ENCODE data around the gene DPP10.
"Not testable (repeated sequence)": the region's sequence is repeated elsewhere in the genome, so short reads cannot be mapped to it uniquely, and the experiment has no call there.

DPP10 gene

DNA sequence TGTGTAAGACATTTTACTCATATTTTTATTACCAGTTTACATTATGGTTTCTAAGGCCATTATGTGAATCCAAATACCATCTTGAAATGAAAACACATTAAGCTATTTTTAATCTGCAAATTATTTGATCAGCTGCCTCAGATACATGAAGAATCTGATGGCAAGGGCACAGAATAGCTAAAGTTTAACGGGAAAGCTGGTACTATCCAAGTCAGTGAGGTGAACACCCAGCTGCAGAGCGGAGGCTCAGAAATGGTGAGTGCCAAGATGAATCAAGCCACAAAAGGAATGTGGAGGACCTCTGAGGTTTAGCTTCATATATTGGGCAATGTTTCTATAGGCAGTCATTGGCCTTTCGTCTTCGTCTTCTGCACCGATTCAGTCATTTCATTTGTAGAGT, 75.1 kb downstream of the DPP10 start:
- DNase-seq, result no peak

DNA sequence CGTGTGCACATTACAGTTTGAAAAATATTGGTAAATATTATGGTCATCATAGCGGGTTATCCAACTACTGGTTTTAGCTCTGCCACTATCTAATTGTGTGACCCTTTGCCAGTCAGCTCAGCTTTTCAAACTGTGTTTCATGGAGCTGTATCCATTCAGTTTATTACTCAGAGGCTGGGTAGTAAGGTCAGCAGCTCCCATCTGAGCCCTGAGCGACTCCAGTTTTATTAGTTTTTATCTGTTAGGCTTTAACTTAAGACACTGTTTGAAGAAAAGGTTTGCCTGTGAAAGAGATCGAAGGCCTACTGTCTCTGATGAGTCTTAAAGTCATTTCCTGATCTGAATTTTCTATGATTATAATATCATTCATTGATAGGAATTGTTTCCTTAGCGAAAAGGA, 76.3 kb downstream of the DPP10 start:
- DNase-seq, result no peak

DNA sequence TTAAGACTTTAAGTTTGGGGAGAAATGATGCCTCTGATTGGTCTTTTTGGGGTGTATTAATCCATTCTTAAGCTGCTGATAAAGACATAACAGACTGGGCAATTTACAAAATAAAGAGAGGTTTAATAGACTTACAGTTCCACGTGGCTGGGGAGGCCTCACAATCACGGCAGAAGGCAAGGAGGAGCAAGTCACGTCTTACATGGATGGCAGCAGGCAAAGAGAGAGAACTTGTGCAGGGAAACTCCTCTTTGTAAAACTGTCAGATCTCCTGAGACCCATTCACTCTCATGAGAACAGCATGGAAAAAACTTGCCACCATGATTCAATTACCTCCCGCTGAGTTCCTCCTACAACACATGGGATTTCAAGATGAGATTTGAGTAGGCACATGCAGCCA, 80.2 kb downstream of the DPP10 start:
- DNase-seq, result not testable (repeated sequence)

DNA sequence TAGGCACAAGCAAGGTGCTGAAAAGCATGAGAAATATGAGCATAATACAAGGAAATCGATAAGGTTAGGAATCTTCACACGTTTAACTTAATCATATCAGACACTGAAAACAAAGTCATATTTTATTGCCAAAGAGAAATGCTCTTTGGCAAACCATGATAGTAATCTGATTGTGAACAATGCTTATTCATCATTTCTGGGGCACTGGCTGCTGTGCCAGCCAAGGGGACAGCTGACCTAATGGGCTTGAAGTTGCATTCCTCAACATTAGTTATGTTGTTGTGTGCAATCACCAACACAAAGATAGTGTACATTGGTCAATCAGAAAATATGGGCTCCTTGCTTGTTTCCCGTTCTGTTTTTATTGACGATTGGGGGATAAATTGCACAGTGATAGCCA, 83.5 kb downstream of the DPP10 start:
- no peak for DNase-seq

DNA sequence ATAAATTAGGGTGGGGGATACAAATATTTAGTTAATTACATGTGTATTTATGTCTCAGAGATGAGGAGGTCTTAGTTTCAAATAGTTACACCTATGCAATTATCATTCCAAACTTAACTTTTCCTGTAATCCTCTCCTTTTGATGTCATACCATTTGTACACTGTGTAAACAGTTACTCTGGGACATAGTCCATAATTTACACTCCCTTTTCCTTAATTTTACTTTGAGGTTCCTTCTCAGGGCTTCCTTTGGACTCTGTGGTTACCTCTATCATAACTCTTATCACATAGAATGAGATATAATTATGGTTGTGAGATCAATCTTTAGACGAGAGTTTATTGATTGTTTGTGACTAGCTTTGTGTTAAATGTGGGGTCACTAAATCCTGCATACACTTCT, 84.4 kb downstream of the DPP10 start:
- DNase-seq, result no peak

DNA sequence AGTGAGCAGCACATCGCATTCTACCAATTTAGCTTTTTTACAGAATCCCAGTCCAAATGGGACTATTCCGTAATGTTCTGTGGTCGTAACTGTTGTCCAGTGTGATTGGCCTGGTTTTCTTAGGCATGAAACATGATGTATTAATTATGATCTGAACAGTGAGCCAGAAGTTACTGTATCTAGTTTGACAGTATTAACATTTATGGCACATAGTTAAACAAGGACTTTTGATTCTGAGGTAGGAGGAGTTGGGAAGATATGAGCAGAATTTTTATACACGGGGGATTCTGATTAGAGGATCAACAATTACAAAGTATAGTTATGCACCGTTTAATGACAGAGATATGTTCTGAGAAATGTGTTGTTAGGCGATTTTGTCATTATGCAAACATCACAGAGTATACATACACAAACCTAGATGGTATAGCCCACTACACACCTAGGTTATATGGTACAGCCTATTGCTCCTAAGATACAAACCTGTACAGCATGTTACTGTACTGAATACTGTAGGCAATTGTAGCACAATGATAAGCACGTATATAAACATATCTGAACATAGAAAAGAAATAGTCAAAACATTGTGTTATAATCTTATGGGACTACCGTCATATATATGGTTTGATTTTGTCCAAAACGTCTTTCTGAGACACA, 85.0 kb downstream of the DPP10 start:
- no peak for DNase-seq

DNA sequence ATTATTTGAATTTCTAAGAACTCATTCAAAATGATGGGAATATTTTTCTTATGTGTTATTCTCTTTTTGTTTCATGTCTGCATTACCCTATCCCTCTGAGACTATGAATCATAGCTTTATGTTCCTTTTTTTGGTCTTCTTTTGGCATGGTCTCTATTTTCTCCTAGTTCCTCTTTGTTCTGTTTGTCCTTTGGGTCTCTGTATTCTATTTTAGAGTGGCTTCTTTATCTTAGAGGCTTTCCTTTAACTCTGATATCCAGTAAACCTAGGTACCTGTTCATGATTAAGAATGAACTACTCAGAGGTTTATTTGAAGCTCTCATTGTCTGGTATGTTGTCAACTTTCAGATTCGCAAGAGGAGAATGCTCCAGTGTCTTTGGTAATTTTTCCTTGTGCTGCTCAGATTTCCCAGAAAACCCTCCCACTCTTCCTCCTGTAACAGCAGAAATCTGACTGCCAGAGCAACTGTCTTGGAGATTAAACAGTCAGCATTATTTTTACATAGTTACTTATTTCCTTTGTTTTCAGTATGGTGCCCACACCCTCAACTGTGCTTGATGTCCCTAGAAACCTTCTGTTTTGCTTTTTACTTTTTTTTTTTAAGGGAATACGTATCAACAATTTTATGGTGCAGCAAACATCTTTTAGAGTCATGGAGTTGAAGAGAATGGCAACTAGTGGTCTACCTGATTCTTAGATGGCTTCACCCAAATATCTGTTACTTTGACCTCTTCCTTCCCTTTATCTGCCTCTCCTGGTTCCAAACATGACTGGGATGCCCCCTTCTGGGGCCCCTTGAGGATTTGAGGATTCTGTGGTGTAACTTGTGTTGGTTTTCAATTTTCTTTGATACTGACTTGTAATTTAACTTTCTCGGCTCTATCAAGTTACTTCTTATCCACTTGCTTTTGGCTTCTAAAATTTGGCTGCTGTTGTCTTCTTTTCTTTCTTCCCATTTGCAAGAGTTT, 92.0 kb downstream of the DPP10 start:
- DNase-seq, result no peak

DNA sequence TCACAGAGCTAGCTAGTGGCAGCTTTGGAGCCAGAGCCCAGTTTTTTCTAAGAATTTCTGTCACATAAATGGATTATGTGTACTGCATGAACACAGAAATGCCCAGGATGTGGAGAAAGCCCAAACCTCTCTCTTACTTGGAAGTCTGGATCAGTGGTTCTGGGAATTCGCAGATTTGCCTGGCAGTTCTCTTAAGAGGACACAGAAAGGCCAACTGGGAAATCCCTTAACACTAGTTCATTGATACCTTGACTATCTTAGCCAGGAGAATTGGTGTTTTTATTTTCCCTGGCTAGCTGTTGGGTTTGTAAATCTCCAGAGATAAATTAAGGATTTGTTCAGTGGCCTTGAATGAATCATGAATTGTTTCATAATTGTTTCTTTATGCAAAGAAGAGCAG, 95.3 kb downstream of the DPP10 start:
- DNase-seq, result no peak

DNA sequence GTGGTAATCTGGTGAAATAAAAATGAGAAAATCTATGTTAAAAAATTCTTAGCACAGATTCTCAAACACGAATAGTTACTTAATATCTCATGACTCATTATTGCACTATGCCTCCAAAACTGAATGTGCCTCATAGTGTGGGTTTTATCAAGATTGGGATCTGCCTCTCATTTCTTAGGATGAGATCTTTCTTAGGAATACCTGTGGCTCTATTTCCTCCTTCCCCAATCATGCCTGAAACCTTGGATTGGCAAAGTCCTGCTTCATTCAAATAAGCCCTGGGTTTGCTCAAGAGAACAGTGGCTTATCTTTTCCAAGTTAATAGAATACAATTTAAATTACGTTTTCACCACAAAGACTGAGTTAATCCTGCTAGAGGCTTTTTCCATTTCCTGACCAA, 100.3 kb downstream of the DPP10 start:
- DNase-seq, result no peak

DNA sequence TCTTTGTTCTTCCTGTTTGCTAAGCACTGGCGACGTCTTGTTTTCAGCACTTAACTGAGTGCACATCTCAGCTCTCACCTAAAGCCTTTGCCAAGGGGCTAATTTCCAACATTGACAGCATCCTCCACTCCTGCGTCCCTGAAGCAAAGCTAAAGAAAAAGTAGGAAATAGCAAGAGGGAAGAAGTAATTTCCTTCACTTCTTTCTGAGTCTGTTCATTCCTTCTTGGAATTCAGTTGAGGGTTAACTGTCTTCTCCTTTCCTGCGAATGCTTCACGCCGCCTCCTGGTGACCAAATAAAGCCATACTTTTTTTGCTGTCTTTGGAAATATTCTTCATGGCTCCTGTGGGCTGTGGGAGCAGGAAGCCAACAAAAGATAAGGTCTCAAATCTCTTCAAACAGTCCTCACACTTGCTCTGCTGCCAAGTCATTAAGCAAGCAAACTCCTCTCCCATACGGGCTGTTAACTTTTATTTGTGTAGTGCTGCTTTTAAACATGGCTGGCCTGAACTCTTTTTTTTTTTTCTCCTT, 100.9 kb downstream of the DPP10 start:
- no peak for DNase-seq

DNA sequence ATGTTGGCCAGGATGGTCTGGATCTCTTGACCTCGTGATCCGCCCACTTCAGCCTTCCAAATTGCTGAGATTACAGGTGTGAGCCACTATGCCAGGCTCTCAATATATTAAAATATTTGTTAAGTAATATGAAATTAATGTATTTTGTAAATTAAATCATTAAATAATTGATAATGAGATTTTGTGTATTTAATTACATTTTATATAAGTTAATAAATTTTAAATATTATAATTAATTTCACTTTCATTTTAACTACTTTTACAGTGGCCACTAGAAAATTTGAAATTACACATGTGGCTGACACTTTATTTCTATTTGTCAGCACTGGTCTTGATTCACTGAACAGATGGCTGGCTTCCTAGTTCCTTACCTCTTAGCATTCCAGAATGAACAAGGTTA, 102.6 kb downstream of the DPP10 start:
- no peak for DNase-seq

DNA sequence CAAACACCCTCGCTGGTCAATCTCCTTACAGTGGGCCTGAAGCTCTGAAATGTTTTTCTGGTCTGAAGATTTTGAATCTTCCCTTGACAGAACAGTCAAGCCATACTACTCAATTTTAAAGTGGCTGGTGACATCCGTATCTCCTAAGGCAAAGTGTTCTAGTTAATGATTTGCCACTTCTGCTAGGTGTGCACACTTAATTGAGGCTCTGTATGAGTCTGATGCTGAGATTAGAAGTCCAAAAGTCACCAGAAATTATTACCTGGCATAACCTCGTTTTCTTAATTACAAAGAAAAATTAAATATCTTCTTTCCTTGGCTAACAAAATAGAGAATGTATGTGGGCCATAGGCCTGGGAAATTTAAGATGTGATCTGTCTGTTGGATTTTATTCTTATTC, 104.1 kb downstream of the DPP10 start:
- no peak for DNase-seq

DNA sequence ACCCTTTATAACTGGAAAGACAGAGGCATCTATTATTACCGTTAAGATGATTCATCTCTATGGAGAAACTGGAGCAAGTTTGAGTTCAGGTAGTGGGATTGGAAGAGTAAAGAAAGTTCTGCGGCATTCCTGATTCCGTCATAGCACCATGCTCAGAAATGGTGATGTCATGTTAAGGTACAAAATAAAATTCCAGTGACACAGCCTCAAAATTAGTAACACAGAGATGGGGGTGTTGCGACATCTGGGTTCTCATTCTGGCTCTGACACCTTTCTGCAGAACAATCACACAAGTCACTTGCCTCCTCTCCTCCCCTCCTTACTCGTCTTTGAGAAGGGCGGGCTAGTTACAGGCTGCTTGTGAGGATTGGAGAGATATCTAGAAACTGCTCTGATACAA, 105.7 kb downstream of the DPP10 start:
- DNase-seq, result no peak

DNA sequence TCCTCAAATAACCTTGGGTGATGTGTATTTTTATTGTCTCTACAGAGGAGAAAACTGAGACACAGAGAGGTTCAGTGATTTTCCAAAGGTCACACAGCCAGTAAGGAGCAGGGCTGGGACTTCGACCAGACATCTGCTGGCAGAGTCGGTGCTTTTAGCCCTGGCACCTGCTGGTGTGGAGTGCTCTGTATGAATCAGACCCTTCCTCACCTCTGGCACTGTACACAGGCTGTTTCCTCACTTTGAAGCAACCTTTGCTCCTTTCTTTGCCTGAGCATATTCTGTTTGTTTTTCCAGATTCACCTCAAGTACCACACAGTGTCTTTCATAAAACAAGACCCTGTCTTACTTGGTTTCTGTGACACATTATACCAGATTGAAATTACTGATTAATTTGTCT, 107.9 kb downstream of the DPP10 start:
- no peak for DNase-seq

DNA sequence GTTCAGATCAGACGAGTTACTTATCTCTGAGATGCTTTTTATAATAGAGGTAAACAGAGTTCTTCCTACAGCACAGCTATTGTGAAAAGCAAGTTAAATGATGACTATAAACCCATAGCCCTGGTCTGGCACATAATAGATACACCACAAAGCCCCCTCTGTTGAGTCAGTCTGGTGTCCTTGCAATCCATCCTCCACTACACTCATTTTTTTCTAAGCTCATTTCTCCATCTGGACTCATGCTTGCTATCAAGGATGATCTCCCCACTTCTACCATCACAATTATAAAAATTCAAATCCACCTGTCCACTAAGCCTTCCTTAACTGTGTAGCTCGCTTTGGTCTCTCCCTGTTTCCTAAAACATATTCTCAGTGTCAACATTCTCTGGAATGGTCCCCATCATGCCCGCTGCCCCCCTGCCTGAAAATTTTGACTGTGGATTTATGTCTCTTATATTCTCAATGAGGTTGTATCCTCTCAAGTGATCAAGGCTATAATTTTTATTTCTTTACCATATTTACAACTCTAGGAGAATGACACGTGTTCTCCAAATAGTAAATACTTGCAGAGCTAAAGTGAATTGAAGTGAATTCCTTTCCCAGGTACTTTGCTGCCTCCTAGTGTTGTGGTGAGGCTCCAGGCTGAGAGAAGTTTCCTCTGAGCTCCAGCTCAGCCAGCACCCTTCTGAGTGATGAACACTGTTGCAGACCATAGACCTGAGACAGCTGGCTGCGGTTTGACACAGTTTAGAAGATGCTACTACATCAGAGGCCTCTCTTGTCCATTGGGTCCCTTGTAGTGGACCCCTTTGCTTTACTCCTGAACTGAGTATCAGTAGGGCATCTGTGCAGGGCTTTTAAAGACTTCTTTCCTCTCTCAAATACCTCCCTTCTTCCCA, 108.7 kb downstream of the DPP10 start:
- peak in 1 of 2 experiments; percentile 0 for DNase-seq

DNA sequence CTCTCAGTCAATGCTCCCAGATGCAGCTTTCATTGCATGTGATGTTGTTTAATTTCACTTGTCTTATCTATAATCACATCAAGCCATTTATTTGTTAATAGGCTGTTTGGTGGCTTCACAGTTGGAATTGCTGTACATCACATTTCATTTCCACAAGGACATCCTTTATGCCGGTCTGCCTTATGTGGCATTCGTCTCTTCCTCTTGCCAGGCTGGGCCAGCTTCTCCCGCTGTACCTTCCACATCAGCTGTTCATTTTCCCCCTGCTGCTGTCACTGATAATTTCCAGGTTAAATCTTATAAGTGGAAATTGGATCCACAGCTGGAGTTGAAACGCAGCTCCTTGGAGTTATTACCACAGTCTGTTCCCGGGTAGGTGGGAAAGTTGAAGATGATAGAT, 110.6 kb downstream of the DPP10 start:
- no peak for DNase-seq

DNA sequence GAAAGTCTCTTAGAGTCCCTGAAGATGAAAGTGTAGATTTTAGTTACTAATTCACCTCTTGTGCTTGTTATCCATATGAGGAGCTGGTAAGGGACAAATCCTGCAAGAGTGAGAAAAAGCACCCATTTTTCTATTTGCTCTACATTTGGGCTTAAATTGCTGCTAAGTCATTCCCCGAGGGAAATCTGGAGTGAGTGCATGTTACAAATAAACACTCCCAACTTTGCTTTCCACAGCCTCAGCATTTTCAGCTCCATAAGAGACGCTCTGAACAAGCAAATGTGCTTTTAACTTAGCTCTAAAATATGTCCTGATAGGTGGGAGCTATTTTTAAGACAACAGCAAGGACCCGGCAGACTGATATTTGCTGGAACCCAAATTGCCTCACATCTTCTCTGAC, 126.7 kb downstream of the DPP10 start:
- no peak for DNase-seq

DNA sequence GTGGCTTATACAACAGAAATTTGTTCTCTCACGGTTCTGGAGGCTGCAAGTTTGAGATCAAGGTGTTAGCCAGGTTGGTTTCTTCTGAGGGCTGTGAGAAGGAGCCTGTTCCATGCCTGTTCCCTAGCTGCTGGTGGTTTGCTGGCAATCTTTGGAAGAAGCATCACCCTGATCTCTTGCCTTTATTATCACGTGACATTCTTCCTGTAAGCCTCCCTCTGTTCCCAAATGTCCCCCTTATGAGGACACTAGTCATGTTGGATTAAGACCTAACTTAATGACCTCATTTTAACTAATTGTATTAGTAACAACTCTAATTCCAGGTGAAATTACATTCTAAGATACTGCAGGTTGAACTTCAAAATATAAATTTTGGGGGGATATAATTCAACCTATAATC, 135.2 kb downstream of the DPP10 start:
- no peak for DNase-seq

DNA sequence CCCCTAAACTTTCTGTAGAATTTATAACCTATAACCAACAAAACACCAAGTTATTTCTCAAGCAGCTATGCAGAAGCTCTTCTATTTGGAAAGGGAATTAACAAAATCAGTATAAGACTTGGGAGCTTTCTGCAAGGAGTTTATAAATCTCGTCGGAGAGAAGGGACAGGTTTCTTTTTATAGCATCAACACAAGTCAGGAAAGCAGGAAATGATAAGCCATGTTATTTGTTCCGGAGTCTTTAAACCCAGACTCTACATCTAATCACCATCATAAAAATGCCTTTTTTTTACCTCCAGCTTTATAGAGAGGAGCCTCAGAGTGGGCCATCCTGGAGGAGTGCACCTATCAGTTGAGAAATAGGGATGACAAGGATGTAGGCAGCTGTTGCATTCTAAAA, 137.1 kb downstream of the DPP10 start:
- DNase-seq, result no peak

DNA sequence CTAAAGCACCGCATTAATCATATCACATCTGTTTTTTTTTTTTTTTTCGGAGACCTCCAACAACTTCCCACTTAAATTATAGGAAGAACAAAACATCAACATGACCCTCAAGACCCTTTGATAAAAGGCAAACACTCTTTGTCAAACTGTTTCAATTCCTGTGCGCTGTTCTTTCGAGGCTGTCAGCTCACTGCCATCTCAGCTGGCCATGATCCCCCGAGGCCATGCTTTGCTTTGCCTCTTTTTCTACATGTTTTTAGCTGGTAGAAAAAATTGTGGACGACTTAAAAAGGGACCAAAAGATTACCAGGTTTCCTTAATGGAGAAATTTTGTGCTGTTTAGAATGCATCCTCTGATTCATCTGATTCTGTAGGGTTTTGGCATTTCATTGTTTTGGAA, 138.2 kb downstream of the DPP10 start:
- no peak for DNase-seq

DNA sequence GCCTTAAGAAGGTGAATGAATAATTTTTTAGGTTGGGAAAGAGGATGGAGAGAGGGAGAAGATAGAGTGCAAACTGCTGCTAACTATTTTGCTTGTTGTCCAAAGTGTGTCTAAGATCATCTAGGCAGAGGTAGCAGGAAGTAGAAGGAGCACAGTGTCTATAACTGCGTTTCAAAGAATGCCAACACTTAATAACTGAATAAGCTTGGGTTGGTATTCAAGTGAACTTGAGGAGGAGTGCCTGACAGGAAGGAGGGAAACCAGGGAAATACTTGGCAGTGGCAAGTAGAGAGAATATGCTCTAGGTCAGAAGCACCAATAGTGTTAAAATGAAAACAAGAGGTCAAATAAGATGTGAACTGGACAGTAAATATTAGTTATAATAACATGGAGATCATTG, 155.9 kb downstream of the DPP10 start:
- DNase-seq, result no peak

DNA sequence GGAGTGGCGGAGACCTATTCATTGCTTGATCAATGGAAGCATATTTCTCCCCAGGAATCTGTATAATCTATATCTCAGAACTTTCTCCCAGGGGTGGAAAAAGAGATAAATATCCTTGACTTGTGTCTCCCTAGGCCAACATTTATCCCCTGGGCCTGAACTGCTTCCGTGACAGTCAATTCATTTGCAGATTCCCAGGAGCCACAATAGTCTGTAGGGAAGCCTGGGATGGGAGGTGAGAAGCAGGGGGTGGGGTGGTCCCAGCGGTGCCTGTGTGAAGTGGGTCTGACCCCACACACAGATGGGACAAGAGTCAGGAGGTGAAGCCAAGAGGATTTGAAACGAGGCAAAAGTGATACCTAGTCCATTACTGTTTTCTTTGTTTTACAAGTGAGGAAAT, 166.8 kb downstream of the DPP10 start:
- no peak for DNase-seq

DNA sequence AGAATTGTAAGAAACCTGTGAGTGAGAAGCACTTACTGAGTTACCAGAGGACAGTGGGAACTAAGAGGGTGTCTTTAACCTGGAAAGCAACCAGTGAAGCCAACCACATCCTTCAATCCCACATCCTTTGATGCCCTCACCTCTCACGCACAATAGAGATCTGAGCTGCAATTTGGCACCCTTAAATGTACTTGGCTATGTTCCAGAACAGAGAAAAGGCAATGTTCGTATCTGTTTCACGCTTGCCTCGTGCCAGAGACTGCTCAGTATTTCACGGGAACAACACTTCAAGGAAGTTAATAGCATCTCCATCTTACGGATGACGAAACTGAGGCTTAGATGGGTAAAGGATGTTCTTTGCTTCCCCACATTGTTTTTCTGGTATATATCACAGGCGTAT, 167.4 kb downstream of the DPP10 start:
- no peak for DNase-seq
